ENCODE results near the gene ENPP4. TPM values are rescaled to one million over a fixed set of nuclear protein-coding genes. Genes with fewer than 3 reads are reported as not detected.

ENPP4 gene
- total and polyA plus RNA-seq, 2 of the 4 experiments (the other 2 are of a cell fraction): under 0.01 to 0.03 TPM

DNA sequence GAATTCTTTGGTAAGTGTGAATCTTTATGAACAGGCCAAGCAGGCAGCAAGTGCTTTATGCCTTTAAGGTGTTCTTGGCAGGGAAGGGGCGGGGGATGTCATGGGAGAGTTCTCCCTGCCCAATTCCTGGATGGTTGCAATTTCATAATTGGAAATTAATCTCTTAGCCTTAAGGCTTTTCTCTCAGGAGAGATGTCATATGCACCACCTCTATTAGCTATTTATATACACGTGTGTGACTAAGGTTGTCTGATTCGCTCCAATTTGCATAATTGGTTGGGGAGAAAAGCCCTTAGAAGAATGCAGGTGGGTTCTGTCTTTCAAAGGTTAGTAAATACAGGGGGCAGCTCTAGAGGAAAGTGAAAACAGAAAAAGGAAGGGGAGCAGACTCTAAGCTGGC, 46.2 kb downstream of the ENPP4 start:
- Histone ChIP-seq H3K4me3 (ENCODE audit: insufficient read depth, low read depth, low read length) (no peak overlapping the region), H4K20me1 (ENCODE audit: insufficient read depth, low read length) (no peaks in the 10 kb centered on the region), H3K9me3 (ENCODE audit: control insufficient read depth, insufficient read depth, low read length) (no peaks in the 10 kb centered on the region), H3K4me1 (ENCODE audit: control insufficient read depth, insufficient read depth, low read length) (no peaks in the 10 kb centered on the region), H3K23ac (ENCODE audit: low read depth, low read length) (no peak overlapping the region), H2BK20ac (ENCODE audit: low read depth, low read length) (no peak overlapping the region), H4K5ac (ENCODE audit: low read depth, low read length) (no peak overlapping the region), H2AK9ac (replicated peaks; ENCODE audit: low read depth, low read length, poor library complexity) (no peak overlapping the region), H3K9me1 (ENCODE audit: insufficient read depth, low read length) (no peaks in the 10 kb centered on the region), H3K27ac (ENCODE audit: insufficient read depth, low read length) (no peak overlapping the region), H4K91ac (ENCODE audit: insufficient read depth, low read depth, low read length) (no peak overlapping the region), H3K36me3 (ENCODE audit: control insufficient read depth, insufficient read depth, low read length) (no peaks in the 10 kb centered on the region), H2BK5ac (ENCODE audit: low read depth, low read length, poor library complexity, severe bottlenecking) (no peak overlapping the region), H3K4ac (ENCODE audit: low read depth, low read length) (no peak overlapping the region), H3K79me1 (ENCODE audit: low read depth in 1 of 2, low read length in 2 of 2) (no peaks in the 10 kb centered on the region), H3K18ac (ENCODE audit: low read depth, low read length) (no peak overlapping the region), H3K4me2 (ENCODE audit: low read depth, low read length) (no peak overlapping the region), H2BK120ac (ENCODE audit: low read depth, low read length) (no peak overlapping the region), H3K14ac (replicated peaks; ENCODE audit: low read depth, low read length) (no peak overlapping the region), H3K9ac (ENCODE audit: low read depth, low read length) (no peak overlapping the region), H3K27me3 (ENCODE audit: control insufficient read depth, insufficient read depth, low read length) (no peaks in the 10 kb centered on the region; the same call in 1 of the 2 replicates), H2AK5ac (ENCODE audit: low read depth, low read length) (no peak overlapping the region), H4K8ac (ENCODE audit: low read depth in 2 of 2, low read length in 2 of 2) (no peak overlapping the region), H2AFZ (replicated peaks; ENCODE audit: low read length, poor library complexity) (no peak overlapping the region), H2BK15ac (ENCODE audit: low read depth, low read length) (no peak overlapping the region), H3K56ac (ENCODE audit: extremely low read depth, insufficient read depth, low read length) (no peak overlapping the region)
- ATAC-seq (ENCODE audit: low read depth) (no peak), DNase-seq (no peak)
- intact Hi-C loops (cut with micrococcal nuclease) (no loop called here), dilution Hi-C loops (cut with HindIII; ENCODE audit: low sequenced_read_pairs, unreplicated experiment) (no loop called here), in situ Hi-C loops (cut with MboI; ENCODE audit: low sequenced_read_pairs) (no loop called here)
- TF ChIP-seq RFX5 (IDR thresholded peaks at IDR 0.05; ENCODE audit: low read depth, low read length): no peak
- TF ChIP-seq, protein P1, sequence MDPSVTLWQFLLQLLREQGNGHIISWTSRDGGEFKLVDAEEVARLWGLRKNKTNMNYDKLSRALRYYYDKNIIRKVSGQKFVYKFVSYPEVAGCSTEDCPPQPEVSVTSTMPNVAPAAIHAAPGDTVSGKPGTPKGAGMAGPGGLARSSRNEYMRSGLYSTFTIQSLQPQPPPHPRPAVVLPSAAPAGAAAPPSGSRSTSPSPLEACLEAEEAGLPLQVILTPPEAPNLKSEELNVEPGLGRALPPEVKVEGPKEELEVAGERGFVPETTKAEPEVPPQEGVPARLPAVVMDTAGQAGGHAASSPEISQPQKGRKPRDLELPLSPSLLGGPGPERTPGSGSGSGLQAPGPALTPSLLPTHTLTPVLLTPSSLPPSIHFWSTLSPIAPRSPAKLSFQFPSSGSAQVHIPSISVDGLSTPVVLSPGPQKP (IDR thresholded peaks at IDR 0.05; ENCODE audit: borderline replicate concordance, low read depth, low read length): no peak
- TF ChIP-seq, protein P2, sequence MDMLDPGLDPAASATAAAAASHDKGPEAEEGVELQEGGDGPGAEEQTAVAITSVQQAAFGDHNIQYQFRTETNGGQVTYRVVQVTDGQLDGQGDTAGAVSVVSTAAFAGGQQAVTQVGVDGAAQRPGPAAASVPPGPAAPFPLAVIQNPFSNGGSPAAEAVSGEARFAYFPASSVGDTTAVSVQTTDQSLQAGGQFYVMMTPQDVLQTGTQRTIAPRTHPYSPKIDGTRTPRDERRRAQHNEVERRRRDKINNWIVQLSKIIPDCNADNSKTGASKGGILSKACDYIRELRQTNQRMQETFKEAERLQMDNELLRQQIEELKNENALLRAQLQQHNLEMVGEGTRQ (IDR thresholded peaks at IDR 0.05; ENCODE audit: low read depth, low read length): no peak
- no peak for TF ChIP-seq MAFK (IDR thresholded peaks at IDR 0.05; ENCODE audit: low read depth, low read length)
- no peak for TF ChIP-seq BHLHE40 (IDR thresholded peaks at IDR 0.05; ENCODE audit: low read depth, low read length)
- TF ChIP-seq MAZ (IDR thresholded peaks at IDR 0.05; ENCODE audit: borderline replicate concordance, low read depth, low read length): no peak
- TF ChIP-seq RAD21 (IDR thresholded peaks at IDR 0.05; ENCODE audit: low read length): no peak
- TF ChIP-seq, protein P3, sequence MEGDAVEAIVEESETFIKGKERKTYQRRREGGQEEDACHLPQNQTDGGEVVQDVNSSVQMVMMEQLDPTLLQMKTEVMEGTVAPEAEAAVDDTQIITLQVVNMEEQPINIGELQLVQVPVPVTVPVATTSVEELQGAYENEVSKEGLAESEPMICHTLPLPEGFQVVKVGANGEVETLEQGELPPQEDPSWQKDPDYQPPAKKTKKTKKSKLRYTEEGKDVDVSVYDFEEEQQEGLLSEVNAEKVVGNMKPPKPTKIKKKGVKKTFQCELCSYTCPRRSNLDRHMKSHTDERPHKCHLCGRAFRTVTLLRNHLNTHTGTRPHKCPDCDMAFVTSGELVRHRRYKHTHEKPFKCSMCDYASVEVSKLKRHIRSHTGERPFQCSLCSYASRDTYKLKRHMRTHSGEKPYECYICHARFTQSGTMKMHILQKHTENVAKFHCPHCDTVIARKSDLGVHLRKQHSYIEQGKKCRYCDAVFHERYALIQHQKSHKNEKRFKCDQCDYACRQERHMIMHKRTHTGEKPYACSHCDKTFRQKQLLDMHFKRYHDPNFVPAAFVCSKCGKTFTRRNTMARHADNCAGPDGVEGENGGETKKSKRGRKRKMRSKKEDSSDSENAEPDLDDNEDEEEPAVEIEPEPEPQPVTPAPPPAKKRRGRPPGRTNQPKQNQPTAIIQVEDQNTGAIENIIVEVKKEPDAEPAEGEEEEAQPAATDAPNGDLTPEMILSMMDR (conservative IDR thresholded peaks at IDR 0.05; ENCODE audit: low read depth, low read length): no peak
- TF ChIP-seq CHD1 (IDR thresholded peaks at IDR 0.05; ENCODE audit: low read depth, low read length): no peak
- TF ChIP-seq MXI1 (IDR thresholded peaks at IDR 0.05; ENCODE audit: borderline replicate concordance, low read depth, low read length): no peak
- TF ChIP-seq NFE2L2 (IDR thresholded peaks at IDR 0.05; ENCODE audit: low read depth, low read length): no peak
- TF ChIP-seq POLR2A (IDR thresholded peaks at IDR 0.05; ENCODE audit: low read depth, low read length): no peak
- TF ChIP-seq FOS (IDR thresholded peaks at IDR 0.05; ENCODE audit: low read depth, low read length): no peak
- no peak for TF ChIP-seq SMC3 (IDR thresholded peaks at IDR 0.05; ENCODE audit: low read depth, low read length)
- TF ChIP-seq CEBPB (IDR thresholded peaks at IDR 0.05; ENCODE audit: low read depth, low read length): no peak
- no peak for TF ChIP-seq RCOR1 (IDR thresholded peaks at IDR 0.05; ENCODE audit: insufficient replicate concordance, low read length)
- no TSS peak for BruUV-seq (replicated peaks)
- no CpG with 5 or more reads among the region's 3 CpGs for WGBS, 2 experiments (ENCODE audit: extremely low coverage in 2 of 2, insufficient read length in 1 of 2)
- ChIA-PET POLR2A (ENCODE audit: unreplicated experiment) (no interaction called here), CTCF (no interaction called here)

Data from IMR-90 (cell line).